H9 (cell line): ENCODE data around the gene AMER3. TPM values are rescaled to one million over a fixed set of nuclear protein-coding genes. Genes with fewer than 3 reads are reported as not detected.

ENCODE experiments used
- DNase-seq: peaks from one replicate; pipeline ENCODE4 v3.0.0-alpha.2; 2017
- H2AFZ ChIP-seq: one replicate; pipeline ENCODE4 v1.6.1; 2013; ENCODE audit warnings: mild to moderate bottlenecking, low read length, control low read depth, moderate library complexity
- H2AK5ac ChIP-seq: 2 replicates; pipeline ENCODE4 v1.6.1; 2013; ENCODE audit warnings: low read length, control low read depth, mixed read lengths; ENCODE audit not compliant: insufficient read length
- H2BK120ac ChIP-seq: one replicate; pipeline ENCODE4 v1.6.1; 2013; ENCODE audit warnings: low read depth, mild to moderate bottlenecking, low read length, control low read depth, inconsistent platforms; ENCODE audit not compliant: poor library complexity, severe bottlenecking
- H2BK12ac ChIP-seq: 2 replicates; pipeline ENCODE4 v1.6.1; 2013; ENCODE audit warnings: low read length, control low read depth, mixed read lengths, low read depth; ENCODE audit not compliant: insufficient read length
- H2BK15ac ChIP-seq: 2 replicates; pipeline ENCODE4 v1.6.1; 2013; ENCODE audit warnings: low read depth, low read length, control low read depth
- H2BK20ac ChIP-seq: one replicate; pipeline ENCODE4 v1.6.1; 2013; ENCODE audit warnings: low read depth, mild to moderate bottlenecking, low read length, control low read depth, inconsistent platforms; ENCODE audit not compliant: poor library complexity, severe bottlenecking
- H2BK5ac ChIP-seq: 2 replicates; pipeline ENCODE4 v1.6.1; 2013; ENCODE audit warnings: low read length, control low read depth, mixed read lengths; ENCODE audit not compliant: insufficient read length
- H3K14ac ChIP-seq: 2 replicates; pipeline ENCODE4 v1.6.1; 2013; ENCODE audit warnings: low read length, control low read depth; ENCODE audit not compliant: insufficient read depth
- H3K18ac ChIP-seq: 2 replicates; pipeline ENCODE4 v1.6.1; 2013; ENCODE audit warnings: low read depth, mild to moderate bottlenecking, mixed read lengths, low read length, control low read depth; ENCODE audit not compliant: insufficient read length
- H3K23ac ChIP-seq: 2 replicates; pipeline ENCODE4 v1.6.1; 2013; ENCODE audit warnings: low read length, control low read depth, mixed read lengths, low read depth; ENCODE audit not compliant: insufficient read length
- H3K23me2 ChIP-seq: 2 replicates; pipeline ENCODE4 v1.6.1; 2013; ENCODE audit warnings: low read depth, mild to moderate bottlenecking, mixed read lengths, low read length, control low read depth; ENCODE audit not compliant: insufficient read length, poor library complexity, severe bottlenecking
- H3K27ac ChIP-seq: 2 replicates; pipeline ENCODE4 v1.5.1; 2013; ENCODE audit warnings: low read length, control low read depth, mixed read lengths, low read depth; ENCODE audit not compliant: insufficient read length
- H3K27me3 ChIP-seq: 2 replicates; pipeline ENCODE4 v1.6.1; 2013; ENCODE audit warnings: low read length, control low read depth, inconsistent platforms; ENCODE audit not compliant: insufficient read depth
- H3K4ac ChIP-seq: 2 replicates; pipeline ENCODE4 v1.6.1; 2013; ENCODE audit warnings: low read depth, mild to moderate bottlenecking, control low read depth, inconsistent platforms, low read length, moderate library complexity
- H3K4me1 ChIP-seq: 2 replicates; pipeline ENCODE4 v1.6.1; 2013; ENCODE audit warnings: low read length, control low read depth, inconsistent platforms; ENCODE audit not compliant: insufficient read depth
- H3K4me2 ChIP-seq: 2 replicates; pipeline ENCODE4 v1.6.1; 2013; ENCODE audit warnings: low read length, control low read depth, mixed read lengths; ENCODE audit not compliant: insufficient read length, insufficient read depth
- H3K56ac ChIP-seq: 2 replicates; pipeline ENCODE4 v1.6.1; 2013; ENCODE audit warnings: low read depth, mild to moderate bottlenecking, mixed read lengths, low read length, control low read depth; ENCODE audit not compliant: insufficient read length
- H3K79me1 ChIP-seq: 2 replicates; pipeline ENCODE4 v1.6.1; 2013; ENCODE audit warnings: low read depth, mild to moderate bottlenecking, moderate library complexity, low read length, control low read depth, inconsistent platforms; ENCODE audit not compliant: insufficient read depth, poor library complexity, severe bottlenecking
- H3K79me2 ChIP-seq: 2 replicates; pipeline ENCODE4 v1.6.1; 2013; ENCODE audit warnings: low read length, control low read depth, inconsistent platforms; ENCODE audit not compliant: insufficient read depth
- H3K9ac ChIP-seq: 2 replicates; pipeline ENCODE4 v1.6.1; 2013; ENCODE audit warnings: low read length, control low read depth, mixed read lengths; ENCODE audit not compliant: insufficient read length; ENCODE audit errors: extremely low read depth
- H3K9me3 ChIP-seq: one replicate; pipeline ENCODE4 v1.6.1; 2013; ENCODE audit warnings: low read depth, low read length, inconsistent platforms; ENCODE audit not compliant: control insufficient read depth
- H3T11ph ChIP-seq: one replicate; pipeline ENCODE4 v1.6.1; 2013; ENCODE audit warnings: mild to moderate bottlenecking, low read length, control low read depth, inconsistent platforms
- H4K20me1 ChIP-seq: one replicate; pipeline ENCODE4 v1.6.1; 2013; ENCODE audit not compliant: control insufficient read depth, insufficient read length, insufficient read depth
- H4K5ac ChIP-seq: 2 replicates; pipeline ENCODE4 v1.6.1; 2013; ENCODE audit warnings: low read depth, mild to moderate bottlenecking, mixed read lengths, low read length, control low read depth; ENCODE audit not compliant: insufficient read length
- H4K8ac ChIP-seq: replicated peaks from 2 replicates; pipeline ENCODE4 v1.6.1; 2013; ENCODE audit warnings: low read length, control low read depth, mixed read lengths, low read depth; ENCODE audit not compliant: insufficient read length
- H4K91ac ChIP-seq: 2 replicates; pipeline ENCODE4 v1.6.1; 2013; ENCODE audit warnings: low read depth, mild to moderate bottlenecking, moderate library complexity, mixed read lengths, low read length, control low read depth; ENCODE audit not compliant: insufficient read length
- H3K27ac Mint-ChIP-seq, 3 experiments: 2 replicates in 2 of 3; 3 replicates in 1 of 3; pipeline ENCODE4 v1.8.0; 2020 to 2021; ENCODE audit warnings: mixed read lengths in 3 of 3, mild to moderate bottlenecking in 1 of 3, moderate library complexity in 1 of 3
- H3K27me3 Mint-ChIP-seq: 2 replicates; pipeline ENCODE4 v1.8.0; 2021; ENCODE audit warnings: low read depth, mild to moderate bottlenecking, moderate library complexity, mixed read lengths
- H3K36me3 Mint-ChIP-seq, 3 experiments: 2 replicates in 2 of 3; 3 replicates in 1 of 3; pipeline ENCODE4 v1.8.0; 2020 to 2021; ENCODE audit warnings: low read depth in 3 of 3, mixed read lengths in 3 of 3; ENCODE audit not compliant: insufficient read depth in 1 of 3
- H3K4me1 Mint-ChIP-seq, 2 experiments: 2 replicates each; pipeline ENCODE4 v1.8.0; 2020; ENCODE audit warnings: mixed read lengths in 2 of 2
- H3K4me3 Mint-ChIP-seq, 2 experiments: 2 replicates in 1 of 2; 3 replicates in 1 of 2; pipeline ENCODE4 v1.8.0; 2020 to 2021; ENCODE audit warnings: mild to moderate bottlenecking in 2 of 2, mixed read lengths in 2 of 2, moderate library complexity in 1 of 2
- H3K9me3 Mint-ChIP-seq, 2 experiments: 2 replicates in 1 of 2; 3 replicates in 1 of 2; pipeline ENCODE4 v1.8.0; 2020; ENCODE audit warnings: mild to moderate bottlenecking in 2 of 2, mixed read lengths in 2 of 2, moderate library complexity in 1 of 2
- WGBS: extraction: QIAGEN DNeasy Blood & Tissue Kit; methylation state at CpG from one replicate; pipeline ENCODE4 v1.1.7; 2013; ENCODE audit warnings: missing lambda C conversion rate, low lambda C conversion rate, mixed read lengths; ENCODE audit not compliant: insufficient read length; ENCODE audit errors: extremely low coverage; 5-methylcytosine and 5-hydroxymethylcytosine counted together
- total RNA-seq: library from RNA; stranded (reverse); gene quantifications from 2 replicates; pipeline ENCODE4 v1.2.1, GENCODE V29; 2021
- TF ChIP-seq, protein P1 (sequence below): fragments of 200-600 bp; sonication (generic); conservative IDR thresholded peaks from 3 replicates; pipeline ENCODE4 v1.8.0; 2021; ENCODE audit warnings: antibody characterized with exemption, mild to moderate bottlenecking

The AMER3 gene
- total RNA-seq, 1 experiment from 2014 or later, result 0.59 TPM

DNA sequence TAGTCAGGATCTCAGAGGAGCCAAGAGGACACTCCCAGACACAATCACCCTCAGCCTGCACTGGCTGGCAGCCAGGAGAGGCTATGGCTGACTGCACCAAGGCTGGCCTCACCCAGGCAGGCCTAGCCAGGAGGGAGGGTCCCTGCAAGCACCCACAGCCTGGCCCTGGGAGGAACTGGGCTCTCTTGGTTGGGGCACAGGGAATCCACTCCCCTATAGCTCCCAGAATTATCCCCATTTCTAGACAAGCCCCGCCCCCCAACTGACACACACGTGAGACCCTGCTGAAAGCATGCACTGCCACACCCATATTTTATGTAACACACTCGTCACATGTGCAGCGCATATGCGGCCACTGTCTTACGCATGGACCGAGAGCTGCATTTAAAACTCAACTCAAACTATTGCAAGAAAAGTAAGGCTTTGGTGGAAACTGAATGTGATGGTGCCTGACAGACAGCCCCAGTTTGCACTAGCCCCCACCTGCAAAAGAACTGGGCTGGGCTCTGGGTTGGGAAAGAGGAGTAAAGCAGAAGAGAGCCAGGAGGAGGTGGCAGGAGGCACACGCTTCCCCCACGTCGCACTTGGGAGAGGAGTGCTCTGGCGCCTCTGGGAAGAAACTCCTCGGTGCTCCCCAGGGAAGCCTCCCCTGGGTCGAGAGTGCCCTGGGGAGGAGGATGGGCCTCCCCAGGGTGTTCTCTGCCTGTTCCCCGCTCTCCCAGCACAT is 52.5 kb downstream of the AMER3 start:
- Histone ChIP-seq H3K27me3 (no peaks in the 10 kb centered on the region), H2BK5ac (no peak overlapping the region), H3K14ac (no peak overlapping the region), H4K91ac (no peak overlapping the region), H4K20me1 (no peaks in the 10 kb centered on the region), H3K9me3 (no peaks in the 10 kb centered on the region), H2BK15ac (no peak overlapping the region), H3K4ac (no peak overlapping the region), H2BK12ac (no peak overlapping the region), H3K23me2 (no peaks in the 10 kb centered on the region), H3K27ac (no peak overlapping the region), H2BK120ac (no peak overlapping the region), H3K79me1 (no peaks in the 10 kb centered on the region), H3K56ac (no peak overlapping the region), H3K18ac (no peak overlapping the region), H2AFZ (no peak overlapping the region), H3K4me1 (no peaks in the 10 kb centered on the region; the same call in 1 of the 2 replicates), H3K79me2 (no peaks in the 10 kb centered on the region), H3K23ac (no peak overlapping the region), H4K5ac (no peak overlapping the region), H2AK5ac (no peak overlapping the region), H3K9ac (no peak overlapping the region), H2BK20ac (no peak overlapping the region), H3T11ph (no peak overlapping the region), H3K4me2 (no peak overlapping the region), H4K8ac (no peak overlapping the region)
- Mint-ChIP-seq H3K4me3 (no peak overlapping the region; a peak in 1 of 5 replicates), H3K27ac (no peak overlapping the region), H3K9me3 (peaks cover 0 to 3% of the 10 kb centered on the region in 2 experiments; a peak in 3 of 5 replicates), H3K4me1 (peaks cover 5% of the 10 kb centered on the region in 2 experiments; a peak in 3 of 4 replicates), H3K36me3 (peaks cover 0 to 2% (median 0%) of the 10 kb centered on the region in 3 experiments; a peak in 1 of 7 replicates), H3K27me3 (no peaks in the 10 kb centered on the region; the same call in 1 of the 2 replicates)
- no peak for DNase-seq
- TF ChIP-seq, protein P1, sequence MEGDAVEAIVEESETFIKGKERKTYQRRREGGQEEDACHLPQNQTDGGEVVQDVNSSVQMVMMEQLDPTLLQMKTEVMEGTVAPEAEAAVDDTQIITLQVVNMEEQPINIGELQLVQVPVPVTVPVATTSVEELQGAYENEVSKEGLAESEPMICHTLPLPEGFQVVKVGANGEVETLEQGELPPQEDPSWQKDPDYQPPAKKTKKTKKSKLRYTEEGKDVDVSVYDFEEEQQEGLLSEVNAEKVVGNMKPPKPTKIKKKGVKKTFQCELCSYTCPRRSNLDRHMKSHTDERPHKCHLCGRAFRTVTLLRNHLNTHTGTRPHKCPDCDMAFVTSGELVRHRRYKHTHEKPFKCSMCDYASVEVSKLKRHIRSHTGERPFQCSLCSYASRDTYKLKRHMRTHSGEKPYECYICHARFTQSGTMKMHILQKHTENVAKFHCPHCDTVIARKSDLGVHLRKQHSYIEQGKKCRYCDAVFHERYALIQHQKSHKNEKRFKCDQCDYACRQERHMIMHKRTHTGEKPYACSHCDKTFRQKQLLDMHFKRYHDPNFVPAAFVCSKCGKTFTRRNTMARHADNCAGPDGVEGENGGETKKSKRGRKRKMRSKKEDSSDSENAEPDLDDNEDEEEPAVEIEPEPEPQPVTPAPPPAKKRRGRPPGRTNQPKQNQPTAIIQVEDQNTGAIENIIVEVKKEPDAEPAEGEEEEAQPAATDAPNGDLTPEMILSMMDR, result no peak
- no CpG with 5 or more reads among the region's 14 CpGs for WGBS
